Lung microvascular endothelial cell (primary cell): ENCODE measurements around the gene NOL7. TPM values are rescaled to one million over a fixed set of nuclear protein-coding genes. Genes with fewer than 3 reads are reported as not detected.

Experiments used
- DNase-seq, 2 donors: peaks; one replicate each; pipeline versions ENCODE4 v3.0.0 to v3.0.0-alpha.2; 2010; ENCODE audit warnings: low read depth in 2 of 2
- total RNA-seq: library from RNA; depleted of rRNA; stranded (reverse); fragments of >200 nt; gene quantifications from 2 replicates; pipeline ENCODE4 v1.2.1, GENCODE V29; 2014

Gene NOL7
- total RNA-seq, 1 donor from 2014 or later, result 43.1 TPM

GRCh38 chr6:13593720-13594119 lies 21.4 kb upstream of the NOL7 start:
- peak in 1 of 2 donors; percentile 84 for DNase-seq

DNA sequence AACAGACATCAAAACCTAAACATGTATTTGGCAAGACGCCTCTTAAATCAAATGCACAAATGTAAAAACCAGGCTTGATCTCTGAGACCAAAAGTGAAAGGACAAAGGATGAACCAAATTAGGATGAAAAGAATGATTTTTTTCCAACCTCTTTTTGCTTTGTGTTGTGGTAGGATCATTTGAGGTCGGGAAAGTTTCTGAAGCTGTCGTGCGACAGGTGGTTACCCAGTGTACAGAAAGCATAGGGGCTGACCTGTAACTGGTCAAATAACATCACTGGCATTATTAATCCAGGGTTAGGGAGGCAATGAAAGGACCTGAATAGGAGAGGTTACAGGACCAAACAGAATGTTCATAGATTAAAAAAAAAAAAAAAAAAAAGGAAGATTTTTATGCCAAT lies 18.1 kb upstream of the NOL7 start:
- no peak for DNase-seq

GRCh38 chr6:13600036-13600435 lies 15.1 kb upstream of the NOL7 start:
- no peak for DNase-seq

- DNase-seq, result no peak
Measured at GRCh38 chr6:13604135-13604534, 11.0 kb upstream of the NOL7 start.

DNA sequence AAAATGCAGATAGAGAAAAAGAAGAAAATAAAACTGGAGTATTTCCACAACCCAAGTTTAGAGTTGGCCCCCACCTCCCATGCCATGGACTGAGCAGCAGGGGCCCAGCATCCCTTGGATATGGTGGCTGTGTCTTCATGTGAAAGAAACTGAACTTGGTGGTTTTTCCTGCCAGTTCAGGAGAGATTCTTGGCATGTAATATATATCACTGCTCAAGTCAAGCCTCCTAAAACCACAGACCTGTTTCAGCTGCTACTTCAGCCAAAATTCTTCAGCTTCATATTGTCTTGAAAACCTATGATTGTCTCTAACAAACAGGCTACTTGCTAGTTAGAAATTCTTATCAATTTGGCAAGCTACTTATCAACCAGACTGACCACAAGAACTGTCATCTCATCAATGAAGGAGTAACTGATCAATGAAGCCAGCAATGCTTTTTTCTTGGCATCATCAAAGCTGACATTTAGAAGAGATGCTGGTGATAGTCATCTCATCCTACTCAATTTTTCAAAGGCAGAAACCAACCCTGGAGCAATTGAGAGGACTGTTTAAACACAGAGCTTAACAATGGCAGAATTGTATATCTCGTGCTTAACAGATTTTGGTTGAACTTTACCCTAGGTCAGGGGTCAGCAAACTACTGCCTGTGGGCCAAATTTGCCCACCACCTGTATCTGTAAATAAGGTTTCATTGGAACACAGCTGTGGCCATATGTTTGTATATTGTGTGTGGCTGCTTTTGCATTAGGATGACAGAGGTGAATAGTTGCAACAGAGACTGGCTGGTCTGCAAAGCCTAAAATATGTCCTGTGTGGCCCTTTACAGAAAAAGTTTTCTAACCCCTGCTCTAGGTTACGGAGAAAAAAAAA lies 10.4 kb upstream of the NOL7 start:
- DNase-seq, result no peak

- no peak for DNase-seq
Measured at GRCh38 chr6:13605634-13606033, 9.5 kb upstream of the NOL7 start.

DNA sequence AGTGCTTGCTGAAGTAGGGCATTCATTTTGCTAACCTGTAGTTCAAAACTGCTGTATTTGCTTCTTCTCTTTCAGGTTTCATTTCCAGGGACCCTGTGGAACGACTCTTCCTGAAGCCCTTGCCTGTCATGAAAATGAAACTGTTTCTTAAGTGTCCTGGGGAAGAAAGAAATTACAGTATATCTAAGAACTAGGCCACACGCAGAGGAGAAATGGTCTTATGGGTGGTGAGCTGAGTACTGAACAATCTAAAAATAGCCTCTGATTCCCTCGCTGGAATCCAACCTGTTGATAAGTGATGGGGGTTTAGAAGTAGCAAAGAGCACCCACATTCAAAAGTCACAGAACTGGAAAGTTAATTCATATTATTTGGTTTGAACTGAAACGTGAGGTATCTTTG lies 3.4 kb upstream of the NOL7 start:
- no peak for DNase-seq

GRCh38 chr6:13613029-13613594 lies 2.0 kb upstream of the NOL7 start:
- DNase-seq, result no peak

DNA sequence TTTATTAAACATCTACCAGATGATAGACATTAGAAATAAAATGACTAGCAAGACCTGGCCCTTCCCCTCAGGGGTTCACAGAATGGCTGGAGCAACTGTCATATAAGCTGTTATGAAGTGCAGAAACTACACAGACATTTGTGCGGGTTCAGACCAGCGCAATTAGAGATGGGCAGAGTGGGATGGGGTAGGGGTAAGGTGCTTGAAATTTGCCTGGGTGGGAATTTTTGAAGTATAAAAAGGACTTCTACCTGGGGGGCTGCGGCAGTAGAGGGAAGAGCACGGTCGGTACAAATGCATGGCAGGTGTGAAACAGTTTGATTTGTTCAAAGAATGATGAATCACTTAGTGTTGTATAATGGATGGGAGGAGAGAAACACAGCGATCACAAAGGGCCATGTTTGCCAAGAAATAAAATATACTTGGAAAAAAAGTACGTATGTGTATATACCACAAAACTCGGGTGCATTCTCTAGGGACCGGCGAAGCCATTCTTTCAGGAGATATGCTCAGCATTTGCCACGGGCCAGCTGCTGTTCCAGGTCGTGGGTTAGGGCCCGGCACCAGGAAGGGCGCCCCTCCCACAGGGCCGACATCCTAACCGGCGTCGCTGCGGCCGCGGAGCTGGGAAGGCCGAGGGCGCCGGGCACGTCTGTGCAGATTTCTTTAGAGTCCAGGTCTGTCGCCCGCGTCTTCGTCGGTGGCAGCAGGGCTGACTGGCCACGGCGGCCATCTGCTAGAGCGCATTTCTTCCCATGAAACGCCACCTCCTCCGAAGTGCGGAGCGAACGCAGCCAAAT lies 809 bp upstream of the NOL7 start:
- DNase-seq, result peak; percentile 54 to 66

GRCh38 chr6:13615792-13616120 lies 621 bp downstream of the NOL7 start:
- peak; percentile 43 to 53 for DNase-seq

DNA sequence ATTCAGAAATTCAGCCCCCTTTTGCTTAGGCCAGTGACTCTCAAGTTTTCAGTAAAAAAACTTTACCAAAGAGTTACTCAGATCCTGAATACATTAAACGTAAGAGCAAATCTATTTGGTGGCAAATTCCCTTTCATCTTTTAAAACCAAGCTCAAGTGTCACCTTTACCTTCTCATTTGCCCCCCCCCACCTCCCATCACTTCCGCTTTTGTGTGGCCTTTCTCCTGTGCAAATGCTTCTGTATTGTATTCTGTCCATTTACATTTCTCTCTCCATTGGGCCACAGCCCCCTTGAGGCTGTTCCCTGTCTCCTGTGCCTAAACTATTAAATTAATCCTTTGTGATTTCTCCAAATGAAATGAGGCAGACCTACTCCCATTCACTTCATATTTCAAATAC lies 1.9 kb downstream of the NOL7 start:
- no peak for DNase-seq

- peak; percentile 46 to 62 for DNase-seq
Measured at GRCh38 chr6:13624871-13625288, 9.7 kb downstream of the NOL7 start.

DNA sequence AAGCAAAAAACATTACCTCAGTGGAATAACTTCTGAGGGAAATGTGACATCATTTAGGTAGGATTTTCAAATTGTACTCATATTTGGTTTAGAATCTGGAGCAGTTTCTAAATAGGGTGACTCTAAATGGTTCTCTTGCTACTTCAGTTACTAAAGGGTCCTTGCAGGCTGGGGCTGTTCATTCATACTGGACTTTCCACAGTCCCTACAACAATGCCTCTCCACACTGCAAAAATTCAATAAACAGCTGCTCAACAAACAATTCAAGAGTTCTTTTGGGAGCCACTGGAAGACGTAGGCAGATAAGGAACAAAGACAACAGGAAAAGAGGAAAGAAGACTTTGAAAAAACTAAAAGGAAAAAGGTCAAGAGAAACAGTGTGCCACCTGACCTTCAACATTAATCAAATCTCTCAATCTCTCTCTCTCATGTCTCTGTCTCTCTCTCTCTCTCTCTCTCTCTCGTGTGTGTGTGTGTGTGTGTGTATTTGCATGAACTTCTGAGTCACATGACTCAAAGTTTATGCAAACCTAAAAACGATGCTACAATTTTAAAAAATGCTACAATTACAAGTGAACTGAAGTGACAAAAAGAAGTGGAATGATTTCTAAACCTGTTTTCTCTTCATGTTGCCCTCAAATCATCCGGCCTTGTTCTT lies 14.5 kb downstream of the NOL7 start:
- DNase-seq, result peak in 1 of 2 donors; percentile 8

DNA sequence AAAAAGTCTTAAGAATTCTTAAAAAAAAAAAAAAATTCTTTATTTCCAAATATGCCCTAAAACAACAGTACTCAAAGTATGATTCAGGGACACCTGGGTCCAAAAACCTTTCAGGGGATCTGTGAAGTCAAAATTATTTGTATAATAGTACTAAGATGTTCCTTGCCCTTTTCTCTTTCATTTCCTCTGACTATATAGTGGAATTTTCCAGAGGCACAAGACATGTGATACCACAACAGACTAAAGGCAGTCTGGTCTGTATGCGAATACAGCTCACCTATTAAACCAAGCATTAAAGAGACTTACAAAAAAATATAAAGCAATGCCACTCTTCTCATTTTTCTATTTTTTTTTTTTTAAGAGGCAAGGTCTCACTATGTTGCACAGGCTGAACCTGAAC lies 15.4 kb downstream of the NOL7 start:
- peak in 1 of 2 donors; percentile 26 for DNase-seq

GRCh38 chr6:13633343-13633742 lies 18.2 kb downstream of the NOL7 start:
- no peak for DNase-seq

GRCh38 chr6:13635948-13636658 lies 21.0 kb downstream of the NOL7 start:
- peak; percentile 72 to 76 for DNase-seq

- DNase-seq, result no peak
Measured at GRCh38 chr6:13638014-13638413, 22.9 kb downstream of the NOL7 start.

DNA sequence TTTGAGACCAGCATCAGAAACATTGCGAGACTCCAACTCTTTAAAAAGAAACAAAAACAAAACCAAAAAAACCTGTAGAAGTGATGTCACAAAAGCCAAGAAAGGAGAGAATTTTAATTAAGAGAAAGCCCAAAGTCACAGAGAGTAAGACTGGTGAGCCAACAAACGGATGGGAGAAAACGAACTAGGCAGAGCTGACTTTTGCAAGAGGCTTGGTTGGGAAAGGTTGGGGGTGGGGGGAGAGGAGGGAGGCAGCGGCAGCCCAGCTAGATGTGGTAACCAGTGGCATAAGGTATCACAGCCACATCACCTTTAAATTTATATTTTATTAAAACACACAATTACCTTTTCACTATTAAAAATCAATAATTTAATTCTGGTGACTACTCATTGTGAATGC lies 23.5 kb downstream of the NOL7 start:
- DNase-seq, result no peak

GRCh38 chr6:13641315-13641714 lies 26.2 kb downstream of the NOL7 start:
- DNase-seq, result peak in 1 of 2 donors; percentile 59

DNA sequence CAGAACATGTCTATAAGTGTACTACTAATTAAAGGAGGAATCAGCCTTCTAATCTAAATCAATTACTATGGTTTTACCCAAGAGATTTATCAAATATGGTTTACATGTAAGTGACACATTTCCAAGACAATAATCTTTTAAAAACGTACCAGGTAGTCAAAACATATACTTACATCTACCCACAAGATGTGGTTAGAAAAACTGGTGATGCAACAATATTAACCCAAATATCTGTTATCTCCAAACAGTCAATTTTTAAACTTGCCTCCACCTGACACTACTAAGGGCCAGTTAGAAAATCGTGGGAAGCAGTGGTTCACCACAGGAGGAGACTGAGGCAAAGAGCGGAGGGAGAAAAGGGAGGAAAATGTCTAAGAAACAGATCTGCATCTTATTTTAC lies 28.0 kb downstream of the NOL7 start:
- DNase-seq, result no peak

DNA sequence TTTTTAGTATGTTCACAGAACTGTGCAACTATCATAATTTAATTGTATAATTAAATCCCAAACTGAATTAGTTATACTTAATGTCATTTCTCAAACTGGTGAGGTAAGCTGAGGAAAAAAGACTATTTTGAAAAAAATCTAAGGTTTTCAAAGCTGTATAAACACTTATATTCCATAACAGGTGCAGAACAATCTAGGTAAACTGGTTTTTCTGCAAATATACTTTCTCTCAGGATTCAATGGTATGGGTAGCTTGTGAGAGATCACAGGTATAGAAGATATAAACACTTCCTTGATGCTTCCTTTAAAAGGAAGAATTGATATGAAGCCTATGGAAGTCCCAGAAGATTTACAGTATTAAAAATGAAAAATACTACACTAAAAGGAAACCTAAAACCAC lies 33.7 kb downstream of the NOL7 start:
- DNase-seq, result no peak
